ENCODE measurements around the gene TCTN3.

TCTN3 gene

DNA sequence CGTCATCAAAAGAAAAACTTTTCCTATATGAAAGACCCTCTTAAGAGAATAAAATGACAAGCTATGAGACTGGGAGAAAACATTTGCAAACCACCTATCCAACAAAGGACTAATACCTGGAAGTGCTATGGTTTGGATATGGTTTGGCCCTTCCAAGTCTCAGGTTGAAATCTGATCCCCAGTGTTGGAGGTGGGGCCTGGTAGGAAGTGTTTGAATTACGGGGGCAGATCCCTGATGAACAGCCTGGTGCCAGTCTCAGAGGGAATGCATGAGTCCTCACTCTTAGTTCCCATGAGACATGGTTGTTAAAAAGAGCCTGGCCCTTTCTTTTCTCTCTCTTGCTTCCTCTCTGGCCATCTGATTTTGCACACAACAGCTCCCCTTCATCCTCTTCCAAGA, 43.5 kb downstream of the TCTN3 start:
- DNase-seq (ENCODE audit: low spot score): no peak
- Histone ChIP-seq H3K27ac (no peak overlapping the region), H3K4me3 (no peak overlapping the region)
- TF ChIP-seq, protein P1, sequence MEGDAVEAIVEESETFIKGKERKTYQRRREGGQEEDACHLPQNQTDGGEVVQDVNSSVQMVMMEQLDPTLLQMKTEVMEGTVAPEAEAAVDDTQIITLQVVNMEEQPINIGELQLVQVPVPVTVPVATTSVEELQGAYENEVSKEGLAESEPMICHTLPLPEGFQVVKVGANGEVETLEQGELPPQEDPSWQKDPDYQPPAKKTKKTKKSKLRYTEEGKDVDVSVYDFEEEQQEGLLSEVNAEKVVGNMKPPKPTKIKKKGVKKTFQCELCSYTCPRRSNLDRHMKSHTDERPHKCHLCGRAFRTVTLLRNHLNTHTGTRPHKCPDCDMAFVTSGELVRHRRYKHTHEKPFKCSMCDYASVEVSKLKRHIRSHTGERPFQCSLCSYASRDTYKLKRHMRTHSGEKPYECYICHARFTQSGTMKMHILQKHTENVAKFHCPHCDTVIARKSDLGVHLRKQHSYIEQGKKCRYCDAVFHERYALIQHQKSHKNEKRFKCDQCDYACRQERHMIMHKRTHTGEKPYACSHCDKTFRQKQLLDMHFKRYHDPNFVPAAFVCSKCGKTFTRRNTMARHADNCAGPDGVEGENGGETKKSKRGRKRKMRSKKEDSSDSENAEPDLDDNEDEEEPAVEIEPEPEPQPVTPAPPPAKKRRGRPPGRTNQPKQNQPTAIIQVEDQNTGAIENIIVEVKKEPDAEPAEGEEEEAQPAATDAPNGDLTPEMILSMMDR (IDR thresholded peaks at IDR 0.05): no peak

DNA sequence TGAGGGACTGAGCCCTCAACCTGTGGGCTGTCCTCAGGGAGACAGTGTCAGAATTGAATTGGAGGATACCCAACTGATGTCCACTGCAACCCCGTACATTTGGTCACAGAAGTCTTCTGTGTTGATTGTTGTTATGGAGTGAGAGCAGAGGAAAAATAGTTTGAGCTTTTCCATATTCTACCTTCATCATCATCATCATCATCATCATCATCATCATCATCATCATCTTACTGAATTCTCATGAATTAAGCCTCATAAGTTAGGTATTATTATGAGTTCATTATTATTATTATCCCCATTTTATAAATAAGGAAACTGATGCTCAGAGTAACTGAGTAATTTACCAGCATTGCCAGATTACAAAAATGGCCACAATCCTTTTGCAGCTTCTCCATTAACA, 45.6 kb downstream of the TCTN3 start:
- no peak overlapping the region for H3K27ac ChIP-seq

DNA sequence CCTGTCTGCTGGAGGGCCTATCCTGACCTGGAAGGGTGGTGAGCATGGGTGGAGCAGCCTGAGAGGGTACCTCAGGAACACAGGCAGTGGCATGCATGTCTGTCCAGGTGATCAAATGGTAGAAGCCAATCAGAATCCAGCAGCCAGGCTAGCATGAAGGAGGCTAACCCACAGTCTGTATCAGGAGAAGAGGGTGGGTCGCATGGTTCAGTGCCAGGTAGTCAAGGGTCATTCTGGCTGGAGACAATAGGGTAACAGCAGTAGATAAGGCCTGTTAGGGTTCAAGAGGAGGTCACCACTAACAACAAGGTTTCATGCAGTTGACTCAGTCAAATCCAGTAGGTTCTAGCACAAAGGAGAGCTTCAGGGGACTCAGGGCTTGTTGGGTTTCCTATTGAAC, 47.6 kb downstream of the TCTN3 start:
- H3K4me3 ChIP-seq: no peak overlapping the region
- H3K27ac ChIP-seq: no peak overlapping the region
- TF ChIP-seq, protein P1 (IDR thresholded peaks at IDR 0.05): no peak
- DNase-seq (ENCODE audit: low spot score): no peak

More for the DNA sequence above, 45.6 kb downstream of the TCTN3 start:
- no peak for DNase-seq (ENCODE audit: low spot score)
- TF ChIP-seq, protein P1 (IDR thresholded peaks at IDR 0.05): no peak
- no peak overlapping the region for H3K4me3 ChIP-seq

GRCh38 chr10:95644901-95645300, 48.8 kb downstream of the TCTN3 start:
- Histone ChIP-seq H3K27ac (no peak overlapping the region), H3K4me3 (no peak overlapping the region)

GRCh38 chr10:95640891-95641315, 52.8 kb downstream of the TCTN3 start:
- no peak overlapping the region for H3K4me3 ChIP-seq
- DNase-seq (ENCODE audit: low spot score): no peak
- H3K27ac ChIP-seq: no peak overlapping the region
- TF ChIP-seq, protein P1 (IDR thresholded peaks at IDR 0.05): no peak

More at GRCh38 chr10:95644901-95645300, 48.8 kb downstream of the TCTN3 start:
- TF ChIP-seq, protein P1 (IDR thresholded peaks at IDR 0.05): no peak
- DNase-seq (ENCODE audit: low spot score): no peak

GRCh38 chr10:95637911-95638310, 55.8 kb downstream of the TCTN3 start:
- TF ChIP-seq, protein P1 (IDR thresholded peaks at IDR 0.05): no peak
- DNase-seq (ENCODE audit: low spot score): no peak
- no peak overlapping the region for H3K4me3 ChIP-seq

GRCh38 chr10:95637140-95637539, 56.6 kb downstream of the TCTN3 start:
- H3K27ac ChIP-seq: no peak overlapping the region
- DNase-seq (ENCODE audit: low spot score): no peak
- H3K4me3 ChIP-seq: no peak overlapping the region
- TF ChIP-seq, protein P1 (IDR thresholded peaks at IDR 0.05): no peak

More at GRCh38 chr10:95637911-95638310, 55.8 kb downstream of the TCTN3 start:
- no peak overlapping the region for H3K27ac ChIP-seq
